GM12891 (cell line): Measurements from ENCODE around the gene WBP1L.

Source experiments
- PAX5 ChIP-seq: IDR thresholded peaks from 2 replicates; pipeline ENCODE4 v1.6.1; 2011; ENCODE audit warnings: low read length, moderate library complexity, mild to moderate bottlenecking; ENCODE audit not compliant: insufficient read depth, severe bottlenecking
- POLR2A ChIP-seq: IDR thresholded peaks from 2 replicates; pipeline ENCODE4 v1.6.1; 2011; ENCODE audit warnings: low read depth, low read length, control low read depth
- POLR2AphosphoS5 ChIP-seq: IDR thresholded peaks from 2 replicates; pipeline ENCODE4 v1.6.1; 2011; ENCODE audit warnings: low read depth, low read length, control low read depth
- POU2F2 ChIP-seq: IDR thresholded peaks from 2 replicates; pipeline ENCODE4 v1.6.1; 2011; ENCODE audit warnings: low read depth, mild to moderate bottlenecking, control low read depth, low read length, moderate library complexity
- SPI1 ChIP-seq: IDR thresholded peaks from 2 replicates; pipeline ENCODE4 v1.6.1; 2011; ENCODE audit warnings: low read depth, low read length, control low read depth
- TAF1 ChIP-seq: IDR thresholded peaks from 2 replicates; pipeline ENCODE4 v1.6.1; 2011; ENCODE audit warnings: low read depth, low read length, control low read depth

GRCh38 chr10:102759497-102760210 lies 15.9 kb downstream of the WBP1L start:
- TF ChIP-seq POLR2AphosphoS5 = no peak
- no peak for TF ChIP-seq POLR2A
- no peak for TF ChIP-seq SPI1
- TF ChIP-seq TAF1 = no peak
- TF ChIP-seq POU2F2 = no peak
- no peak for TF ChIP-seq PAX5
